ENCODE results near the gene ELMO1.

ELMO1 gene

DNA sequence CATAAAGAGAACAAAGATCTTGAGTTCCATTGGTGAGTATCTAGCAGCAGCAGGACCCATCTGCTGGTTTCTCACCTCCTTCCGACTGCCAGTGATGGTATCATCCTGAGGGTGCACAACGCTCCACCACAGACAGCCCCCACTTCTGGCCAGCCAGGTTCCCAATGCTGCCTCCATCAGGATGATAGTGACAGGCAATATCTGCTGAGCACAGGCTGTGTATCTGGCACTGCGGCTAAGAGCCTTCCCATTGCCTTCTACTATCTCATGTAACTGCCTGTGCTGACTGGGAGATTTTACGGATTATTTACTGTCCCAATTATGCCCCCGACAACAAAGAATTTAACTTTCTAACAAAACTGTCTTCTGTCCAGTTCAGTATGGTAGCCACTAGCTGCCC is 372.0 kb downstream of the ELMO1 start:
- no peak for DNase-seq

DNA sequence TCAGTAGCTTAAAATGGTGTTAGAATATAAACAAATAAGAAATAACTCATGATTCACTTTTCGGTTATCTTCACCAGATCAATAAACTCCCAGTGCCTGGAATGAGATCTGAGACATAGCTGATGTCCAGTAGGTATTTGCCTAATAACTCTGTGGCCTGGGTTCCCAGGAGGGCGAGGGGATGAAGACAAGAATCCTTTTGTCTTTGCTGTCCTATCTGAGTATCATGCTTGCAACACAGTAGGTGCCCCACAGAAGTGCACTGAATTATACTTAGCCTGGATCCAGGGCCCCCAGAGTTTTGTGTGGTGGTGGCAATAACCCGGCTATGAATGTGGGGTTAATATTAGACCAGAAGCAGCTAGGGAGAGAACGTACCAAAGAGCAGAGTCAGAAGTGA is 374.3 kb downstream of the ELMO1 start:
- no peak for DNase-seq

DNA sequence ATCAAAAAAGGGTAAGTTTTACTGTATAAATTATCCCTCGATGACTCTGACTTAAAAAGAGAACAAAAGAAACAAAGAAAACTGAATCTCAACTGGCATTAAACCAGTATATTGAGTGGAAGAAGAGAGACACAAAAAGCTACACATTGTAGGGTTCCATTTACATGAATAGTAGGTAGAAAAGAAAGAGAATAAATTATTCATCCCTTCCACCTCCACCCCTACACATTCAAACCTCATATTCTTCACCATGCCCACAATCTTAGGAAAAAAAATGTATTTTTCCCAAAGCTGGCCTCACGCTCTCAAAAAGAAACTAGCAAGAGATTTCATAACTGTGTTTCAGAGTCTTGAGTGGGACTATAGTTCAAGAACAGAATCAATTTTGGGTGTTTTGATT is 377.5 kb downstream of the ELMO1 start:
- no peak for DNase-seq

DNA sequence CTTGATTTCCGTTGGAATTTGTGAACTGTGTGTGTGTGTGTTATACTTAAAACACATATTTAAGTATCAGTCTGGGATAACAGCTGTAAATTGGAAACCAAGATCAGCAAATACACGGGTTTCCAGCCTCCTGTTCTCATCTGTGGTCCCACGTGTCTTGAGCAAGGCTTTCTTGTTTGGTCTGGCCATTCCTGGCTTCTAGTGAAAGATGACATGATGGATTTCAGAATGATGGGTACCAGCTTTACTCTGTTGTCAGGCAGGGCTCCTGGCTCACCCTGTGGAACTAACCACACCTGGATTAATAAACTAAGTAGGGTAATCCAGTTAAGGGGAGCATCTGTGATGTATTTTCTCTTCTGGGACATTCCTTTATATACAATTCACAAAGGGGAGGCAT is 378.2 kb downstream of the ELMO1 start:
- DNase-seq: no peak

DNA sequence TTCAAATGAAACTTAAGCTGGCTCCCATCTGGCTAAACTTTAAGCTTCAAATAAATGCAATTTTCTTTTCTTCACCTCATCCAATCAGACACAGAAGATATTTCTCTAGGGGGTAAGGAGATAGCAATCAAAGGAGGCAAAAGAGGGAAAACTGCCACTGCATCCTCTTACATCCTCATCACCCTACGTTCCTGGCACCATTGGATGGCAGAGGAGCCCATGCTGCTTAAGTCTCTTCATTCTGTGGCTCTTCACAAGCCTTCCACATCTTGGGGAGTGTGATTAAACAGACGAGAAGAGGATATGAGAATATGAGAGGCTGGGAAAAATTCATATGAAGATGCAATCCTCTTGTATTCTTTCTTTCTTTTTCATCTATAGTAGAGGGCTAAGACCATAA is 378.6 kb downstream of the ELMO1 start:
- DNase-seq: no peak

DNA sequence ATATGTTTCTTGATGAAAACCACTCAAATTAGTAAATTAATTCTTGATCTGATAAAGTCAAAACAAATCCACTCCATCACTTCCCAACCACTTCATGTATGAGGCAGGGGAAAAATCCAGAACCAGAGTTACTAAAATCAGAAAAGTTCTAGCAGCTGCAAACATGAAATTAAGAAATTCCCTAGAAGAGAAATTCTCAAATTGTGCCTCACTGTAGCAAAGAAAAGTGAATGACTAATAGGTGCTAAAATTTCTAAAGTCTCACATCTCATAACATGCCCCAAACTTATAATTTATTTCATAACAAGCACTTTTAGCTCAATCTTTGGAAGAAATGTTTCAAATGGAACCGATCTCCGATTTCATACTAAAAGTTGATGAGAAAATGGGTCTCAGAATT is 379.3 kb downstream of the ELMO1 start:
- no peak for DNase-seq

DNA sequence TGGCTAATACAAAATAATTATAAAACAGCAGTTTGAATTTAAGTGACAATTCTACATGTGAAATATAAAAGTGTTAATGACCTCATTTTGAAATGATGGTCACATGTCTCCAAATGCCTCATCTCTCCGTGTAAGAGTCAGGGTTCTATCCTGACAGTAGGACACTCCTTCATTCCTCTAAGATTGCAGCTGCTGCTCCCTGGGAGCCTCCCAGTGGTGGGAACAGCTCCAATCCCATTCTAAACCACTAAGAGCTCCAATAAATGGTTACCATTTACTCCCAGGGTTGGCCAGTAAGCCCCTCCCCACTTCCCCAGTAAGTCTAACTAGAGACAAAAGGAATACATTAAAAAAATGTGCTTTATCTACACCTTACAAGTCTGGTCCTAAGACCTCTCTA is 379.8 kb downstream of the ELMO1 start:
- no peak for DNase-seq

DNA sequence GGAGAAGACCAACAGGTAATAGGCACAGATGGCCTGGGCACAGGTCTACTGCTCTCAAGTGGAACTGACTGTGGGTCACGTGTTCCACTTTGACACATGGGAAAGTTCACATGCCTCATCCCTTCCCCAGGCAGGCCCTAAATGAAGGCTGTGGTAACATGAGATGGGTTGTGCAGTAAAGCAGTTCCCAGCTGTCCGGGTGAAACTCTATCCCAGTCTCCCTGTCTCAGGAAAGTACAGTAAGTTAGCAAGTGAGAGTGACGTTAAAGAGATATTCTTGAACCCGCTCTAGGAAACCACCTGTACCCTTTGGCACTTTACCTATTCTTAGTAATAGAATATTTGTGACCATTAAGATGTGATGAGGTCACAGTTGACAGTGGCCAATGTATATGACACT is 380.6 kb downstream of the ELMO1 start:
- DNase-seq: no peak

DNA sequence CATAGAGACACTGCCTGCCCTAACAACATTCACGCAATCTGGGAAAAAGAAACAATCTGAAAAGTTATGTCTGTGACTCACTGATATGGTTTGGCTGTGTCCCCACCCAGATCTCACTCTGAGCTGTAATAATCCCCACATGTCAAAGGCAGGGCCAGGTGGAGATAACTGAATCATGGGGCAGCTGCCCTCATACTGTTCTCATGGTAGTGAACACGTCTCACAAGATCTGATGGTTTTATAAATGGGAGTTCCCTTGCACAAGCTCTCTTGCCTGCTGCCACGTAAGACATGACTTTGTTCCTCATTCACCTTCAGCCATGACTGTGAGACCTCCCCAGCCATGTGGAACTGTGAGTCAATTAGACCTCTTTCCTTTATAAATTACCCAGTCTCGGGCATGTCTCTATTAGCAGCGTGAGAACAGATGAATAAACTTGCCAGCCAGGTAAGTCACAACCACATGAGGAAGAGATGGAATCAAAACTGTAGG is 382.8 kb downstream of the ELMO1 start:
- no peak for DNase-seq

DNA sequence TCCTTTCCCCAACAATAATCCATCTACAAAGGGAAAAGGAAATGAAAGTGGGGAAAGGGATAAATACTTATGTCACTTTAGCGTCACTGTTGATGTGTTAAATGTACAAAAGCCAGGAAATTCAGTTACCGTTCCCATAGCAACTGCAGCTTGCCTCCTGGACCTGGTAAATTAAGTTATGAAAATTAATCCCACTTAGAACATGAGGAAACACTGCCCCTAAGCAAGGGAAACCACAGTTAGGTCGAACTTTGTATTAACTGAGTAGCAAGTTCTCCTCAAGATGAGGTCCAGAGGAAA is 386.2 kb downstream of the ELMO1 start:
- no peak for DNase-seq

DNA sequence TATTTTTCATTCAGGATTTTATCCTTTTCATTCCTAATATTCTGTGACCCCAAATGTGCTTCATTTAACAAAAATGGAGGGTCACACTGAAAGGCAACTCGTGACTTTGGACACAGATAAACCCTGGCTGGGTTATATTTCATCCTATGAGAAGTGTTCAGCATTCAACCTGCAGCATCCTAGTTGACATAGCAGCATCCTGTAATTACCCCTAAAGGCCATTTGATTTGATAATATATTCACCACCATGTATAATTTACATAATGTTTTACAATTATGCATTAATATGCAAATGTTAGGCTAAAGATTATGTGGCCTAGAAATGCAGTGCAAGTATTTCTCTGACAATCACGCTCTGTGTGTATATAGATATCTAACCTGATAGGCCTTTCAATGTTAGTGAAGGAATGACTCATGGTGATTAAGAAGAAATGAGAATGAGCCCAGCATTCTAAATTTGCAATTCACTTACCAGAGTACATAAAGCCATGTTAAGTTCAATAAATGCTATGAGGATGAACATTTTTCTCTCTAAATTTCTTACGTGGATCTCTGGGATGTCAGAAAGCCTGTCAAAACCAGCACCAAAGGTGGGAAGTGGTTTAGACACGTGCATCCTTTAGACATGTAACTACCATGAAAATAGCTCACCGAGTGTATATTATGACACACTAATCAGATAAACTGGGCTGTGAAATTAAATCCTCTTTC is 386.7 kb downstream of the ELMO1 start:
- DNase-seq: no peak

DNA sequence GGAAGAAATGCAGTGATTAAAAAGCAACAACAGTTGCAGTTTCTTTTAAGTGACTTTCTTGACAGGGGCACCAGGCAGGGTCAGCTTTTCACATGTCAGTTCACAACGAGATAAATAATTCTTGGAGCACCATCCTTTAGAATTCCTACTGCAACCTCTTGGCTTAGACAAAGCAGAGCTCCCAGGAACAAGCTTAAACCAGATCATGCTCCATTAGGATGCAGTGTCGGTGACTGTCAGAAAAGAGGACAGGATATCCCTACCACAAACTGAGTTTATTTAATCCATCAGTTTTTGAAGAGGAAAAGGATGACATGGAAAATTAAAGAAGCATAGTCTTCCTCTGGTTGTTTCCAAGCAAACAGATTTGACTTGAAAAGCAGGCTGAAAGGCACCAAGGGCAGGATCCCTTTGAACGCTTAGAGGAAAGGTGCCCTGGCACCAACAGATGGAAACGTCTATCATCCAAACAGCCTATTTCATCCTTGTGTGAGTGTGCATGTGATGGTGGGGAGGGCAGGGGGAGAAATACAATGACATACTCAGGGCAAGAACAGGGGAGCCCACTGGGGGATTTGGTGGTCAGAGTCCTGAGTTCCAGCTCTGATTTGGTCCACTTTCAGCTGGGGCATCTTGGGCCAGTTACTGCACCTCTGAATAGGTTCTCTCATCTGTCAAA is 392.3 kb downstream of the ELMO1 start:
- no peak for DNase-seq

DNA sequence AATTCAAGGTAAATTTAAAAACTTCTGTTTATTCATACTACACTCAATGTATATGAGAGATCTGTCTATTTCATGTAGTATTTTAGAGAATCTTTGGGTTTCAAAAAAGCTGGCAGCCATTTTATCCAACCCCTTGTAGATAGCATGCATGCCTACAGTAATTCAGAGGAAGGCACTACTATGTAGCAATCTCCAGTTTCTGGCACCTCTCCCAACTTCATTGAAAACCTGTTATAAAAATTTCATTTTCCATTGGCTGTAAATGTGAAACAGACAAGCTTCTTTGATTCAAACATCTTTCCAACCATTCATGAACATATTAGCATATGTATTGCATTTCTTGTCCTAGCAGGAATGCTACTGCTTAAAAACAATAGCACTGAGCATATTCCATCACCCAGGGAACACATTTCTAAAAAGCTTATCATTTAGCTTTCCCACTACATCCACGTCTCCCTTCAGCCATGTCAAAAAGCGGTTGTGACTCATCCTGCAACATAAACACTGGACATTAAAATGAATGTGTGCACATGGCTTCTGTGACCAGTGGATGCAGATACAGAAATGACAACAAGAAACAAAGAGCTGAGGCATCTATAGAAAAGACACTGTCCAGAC is 393.9 kb downstream of the ELMO1 start:
- DNase-seq: no peak

DNA sequence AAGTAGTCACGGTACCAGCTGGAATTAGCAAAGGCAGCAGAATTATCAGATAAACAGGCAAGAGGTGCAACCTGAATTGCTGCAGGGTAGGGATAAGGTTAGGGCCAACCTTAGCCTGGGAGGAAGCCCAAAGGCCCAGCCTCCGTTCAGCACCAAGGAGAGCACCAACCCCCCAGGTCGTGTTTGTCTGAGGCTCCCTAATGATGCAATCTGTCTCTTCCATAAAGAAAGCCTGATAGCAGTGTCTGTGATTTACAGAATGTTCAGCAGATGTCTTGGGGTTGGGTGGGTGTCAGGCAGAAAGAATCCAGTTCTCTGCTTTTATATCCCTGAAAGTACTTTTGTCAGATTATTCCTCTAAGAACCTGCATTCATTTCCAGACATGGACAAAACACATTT is 396.0 kb downstream of the ELMO1 start:
- DNase-seq: no peak

DNA sequence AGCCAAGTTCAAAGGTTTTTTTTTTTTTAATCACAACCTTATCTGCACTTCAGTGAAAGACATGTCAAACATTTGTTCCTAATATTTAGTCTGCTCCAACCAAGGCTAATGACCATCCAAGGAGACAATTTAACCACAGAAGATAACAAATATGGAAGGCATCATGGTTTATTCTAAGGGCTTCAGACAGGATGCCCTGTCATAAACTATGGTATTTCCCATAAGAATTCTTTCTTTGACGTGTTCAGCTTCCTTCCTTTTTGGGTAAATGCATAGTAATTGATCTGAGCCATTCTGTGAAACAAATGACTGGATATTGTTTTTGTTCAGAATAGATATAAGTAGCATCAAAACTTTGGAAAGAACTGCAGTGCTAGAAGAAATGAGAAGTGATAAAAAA is 397.9 kb downstream of the ELMO1 start:
- no peak for DNase-seq

DNA sequence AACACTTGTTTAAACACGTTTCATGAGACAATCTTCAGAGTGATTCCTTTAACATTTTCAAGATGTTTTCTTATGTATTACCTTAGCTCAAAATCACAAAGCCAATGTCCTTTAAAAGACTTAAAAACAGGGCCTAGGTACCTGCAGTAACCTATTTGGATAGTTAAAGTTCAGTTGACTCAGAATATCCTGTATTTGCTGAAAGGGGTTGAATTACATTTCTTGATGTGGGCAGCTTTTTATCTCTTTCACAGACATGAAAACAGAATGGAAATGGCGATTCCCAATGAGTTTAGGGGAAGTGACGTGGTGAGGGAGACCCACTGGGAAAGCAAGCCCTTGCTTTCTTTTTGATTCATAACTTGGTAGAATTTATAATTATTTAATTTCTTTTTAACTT is 400.0 kb downstream of the ELMO1 start:
- DNase-seq: no peak

DNA sequence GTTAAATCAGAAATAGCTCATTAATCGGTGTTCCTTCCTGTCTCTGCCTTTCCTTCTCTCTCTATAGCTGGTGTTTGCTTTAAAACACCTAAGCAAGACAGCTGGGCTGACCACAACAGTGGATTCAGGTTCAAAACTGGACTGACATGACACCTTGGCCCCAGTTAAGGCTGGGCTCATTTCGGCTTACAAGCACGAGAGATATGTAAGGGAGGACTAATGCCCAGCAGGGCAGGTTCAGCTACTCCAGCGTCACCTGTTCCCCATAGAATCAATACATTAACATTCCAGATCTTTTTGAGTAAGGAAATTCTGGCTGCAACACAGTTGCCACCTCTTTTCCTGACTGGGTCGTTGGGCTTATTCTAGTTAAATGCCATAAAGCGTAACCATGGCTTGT is 401.4 kb downstream of the ELMO1 start:
- DNase-seq: no peak

DNA sequence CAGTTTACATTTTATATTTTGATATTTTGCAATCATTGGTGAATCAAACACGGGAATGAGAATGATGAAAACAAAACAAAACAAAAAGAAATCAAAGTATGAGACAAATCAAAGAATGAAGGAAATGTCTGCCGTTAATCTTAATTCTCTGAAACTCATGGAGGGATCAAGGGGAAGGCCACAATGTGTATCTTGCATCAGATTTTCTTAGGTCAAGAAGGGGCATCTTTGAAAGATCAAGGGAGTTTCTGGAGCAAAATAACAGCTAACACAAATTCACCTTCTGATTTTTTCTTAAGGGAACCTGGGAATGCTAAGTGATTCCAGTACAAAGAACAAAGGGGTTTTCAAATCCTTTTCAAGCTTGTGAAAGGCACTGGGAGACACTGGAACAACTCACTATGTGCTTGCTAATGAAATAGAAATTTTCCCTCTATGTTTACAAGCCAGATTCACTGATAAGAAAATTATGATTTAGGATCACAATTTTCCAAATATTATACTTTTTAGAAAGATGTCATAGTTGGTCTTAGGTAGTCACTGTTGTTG is 402.1 kb downstream of the ELMO1 start:
- no peak for DNase-seq

DNA sequence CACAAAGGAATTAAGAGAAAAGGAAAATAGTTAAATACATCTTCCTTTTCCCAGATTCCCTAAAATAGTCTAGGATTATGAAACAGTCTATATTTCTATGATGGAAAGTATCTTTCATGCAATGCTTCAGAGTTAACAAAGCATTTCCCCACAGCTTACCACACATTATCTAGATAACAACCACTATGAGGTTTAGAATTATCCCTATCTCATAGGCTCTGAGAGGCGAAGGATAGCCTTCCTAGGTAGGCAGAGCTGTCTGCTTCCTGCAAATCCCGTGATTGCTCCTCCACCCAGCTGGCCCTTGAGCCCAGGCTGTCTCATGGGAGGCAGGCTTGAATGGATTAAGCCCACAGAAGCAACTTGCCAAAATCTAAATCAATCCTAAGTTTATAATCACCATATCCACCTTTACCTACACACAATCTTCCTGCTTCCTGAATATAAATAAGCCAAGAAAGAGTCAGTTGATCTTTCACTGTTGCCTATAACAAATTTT is 402.9 kb downstream of the ELMO1 start:
- no peak for DNase-seq

DNA sequence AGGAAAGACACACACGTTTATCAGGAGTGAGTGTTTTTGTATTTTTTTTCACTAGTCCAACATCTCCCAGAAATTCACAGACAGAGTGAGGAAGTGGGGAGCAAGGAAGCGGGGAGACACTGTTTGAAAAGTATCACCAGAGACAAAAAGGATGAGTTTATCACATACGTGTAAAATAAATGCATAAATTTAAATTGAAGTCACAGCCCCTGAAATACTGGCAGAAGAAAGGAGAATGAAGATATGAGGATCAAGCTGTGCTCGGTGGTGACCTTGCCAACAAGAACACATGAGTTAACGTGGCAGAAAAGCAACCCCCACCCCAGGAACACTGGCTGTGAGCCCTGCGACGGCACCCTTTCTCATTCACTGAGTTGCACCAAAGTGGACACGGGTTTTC is 407.2 kb downstream of the ELMO1 start:
- DNase-seq: no peak

DNA sequence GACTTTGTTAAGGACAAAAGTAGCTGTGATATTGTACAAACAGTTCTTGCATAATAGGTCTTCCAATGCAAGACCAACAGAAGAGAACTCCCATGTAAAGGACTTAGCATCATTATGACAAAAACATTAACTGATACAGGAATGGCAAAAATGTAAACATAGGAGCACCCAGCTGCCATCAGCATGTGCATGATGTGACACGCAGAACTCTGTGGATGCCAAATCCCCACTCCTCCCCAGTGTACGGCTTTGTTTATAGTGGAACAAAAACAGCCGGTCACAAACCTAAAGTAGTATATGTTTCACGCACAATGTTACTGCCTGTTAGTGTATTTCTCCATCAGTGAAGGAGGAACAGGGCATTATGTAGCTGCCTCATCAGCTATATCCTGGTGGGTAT is 408.3 kb downstream of the ELMO1 start:
- DNase-seq: no peak

DNA sequence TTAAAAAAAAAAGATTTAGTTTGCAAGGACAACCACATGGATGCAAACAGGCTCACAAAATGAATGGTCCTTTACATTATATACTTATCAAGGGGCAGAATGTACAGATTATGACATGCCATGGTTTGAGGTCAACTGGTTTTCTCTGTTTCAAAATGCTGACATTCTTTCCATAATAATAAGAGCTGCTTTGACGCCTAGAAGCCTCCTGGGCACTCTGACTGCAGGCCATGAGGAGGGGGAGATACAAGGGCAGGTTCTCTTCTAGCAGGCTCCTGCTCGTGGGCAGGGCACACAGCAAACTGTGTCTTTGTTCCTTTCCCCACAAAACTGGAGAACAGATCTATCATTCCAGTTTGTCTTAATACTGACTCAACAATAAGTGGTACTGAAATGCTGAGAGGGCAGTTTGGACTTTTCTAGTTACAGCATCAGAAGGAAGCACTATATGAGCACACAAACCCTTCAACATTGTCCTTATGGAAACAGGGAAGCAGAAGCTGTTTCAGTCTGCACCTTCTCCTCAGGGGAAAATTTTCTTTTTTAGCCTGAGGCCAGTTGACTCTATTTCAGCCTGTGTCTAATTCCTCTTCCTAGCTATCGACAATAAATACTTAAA is 409.4 kb downstream of the ELMO1 start:
- DNase-seq: no peak

DNA sequence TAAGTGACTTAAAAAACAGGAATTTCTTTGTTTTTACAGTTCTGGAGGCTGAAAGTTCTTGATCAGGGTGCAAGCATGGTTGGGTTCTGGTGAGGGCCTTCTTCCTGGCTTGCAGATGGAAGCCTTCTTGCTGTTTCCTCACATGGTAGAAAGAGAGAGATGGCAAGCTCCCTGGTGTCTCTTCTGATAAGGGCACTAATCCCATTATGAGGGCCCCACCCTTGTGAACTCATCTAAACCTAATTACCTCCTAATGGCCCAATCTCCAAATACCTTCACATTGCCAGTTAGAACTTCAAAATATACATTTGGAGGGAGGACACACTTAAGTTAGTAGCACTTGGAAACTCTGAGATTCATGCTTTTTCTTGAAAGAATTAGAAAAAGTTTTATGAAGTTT is 410.0 kb downstream of the ELMO1 start:
- DNase-seq: no peak

DNA sequence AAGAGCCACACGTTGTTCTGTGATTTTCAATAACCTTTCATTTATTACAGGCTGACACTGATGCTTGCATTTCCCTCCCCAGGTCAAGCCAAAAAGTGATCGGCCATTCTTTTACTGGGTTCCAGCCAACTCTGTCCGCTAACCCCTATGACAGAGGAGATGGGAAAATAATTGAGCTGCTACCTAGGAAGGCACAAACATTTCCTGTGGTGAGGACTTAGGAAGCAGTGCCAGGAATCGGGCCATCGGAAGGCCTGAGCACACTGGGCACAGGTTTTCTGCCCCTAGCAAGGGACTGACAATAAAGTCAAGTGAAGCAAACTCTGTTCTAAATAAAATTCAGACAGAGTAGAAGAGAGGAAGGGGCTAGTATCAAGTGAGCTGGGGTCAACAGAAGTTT is 411.4 kb downstream of the ELMO1 start:
- DNase-seq: no peak

Measured in NCI-H1436 treated with DMSO at 0.1 percent for 48 hours (cell line).